Ascending aorta (tissue), 2 donors: ENCODE results near the gene CRYBG3. TPM values are rescaled to one million over a fixed set of nuclear protein-coding genes. Genes with fewer than 3 reads are reported as not detected.
A peak's percentile ranks its signal among the peaks of the same experiment; 100 is the strongest.

ENCODE experiments used
- DNase-seq, 2 donors: peaks; one replicate each; pipeline ENCODE4 v3.0.0-alpha.2; 2019; ENCODE audit warnings: low spot score in 2 of 2
- H3K27ac ChIP-seq, 2 donors: fragments of 200-600 bp; sonication (generic); one replicate each; pipeline ENCODE4 v1.5.1; 2016 to 2017; ENCODE audit warnings: mild to moderate bottlenecking in 1 of 2
- H3K27me3 ChIP-seq: fragments of 200-600 bp; sonication (generic); one replicate; pipeline ENCODE4 v1.5.1; 2017
- H3K36me3 ChIP-seq, 2 donors: fragments of 200-600 bp; sonication (generic); one replicate each; pipeline ENCODE4 v1.5.1; 2016
- H3K4me1 ChIP-seq, 2 donors: fragments of 200-600 bp; sonication (generic); one replicate each; pipeline ENCODE4 v1.5.1; 2016 to 2017; ENCODE audit warnings: mild to moderate bottlenecking in 1 of 2
- H3K4me3 ChIP-seq, 2 donors: fragments of 200-600 bp; sonication (generic); one replicate each; pipeline ENCODE4 v1.5.1; 2016 to 2017; ENCODE audit warnings: mild to moderate bottlenecking in 1 of 2
- H3K9me3 ChIP-seq, 2 donors: fragments of 200-600 bp; sonication (generic); one replicate each; pipeline ENCODE4 v1.5.1; 2016
- intact Hi-C: fragments of 100-400 bp; cut with DNase I; formaldehyde crosslinking; loops from one replicate; pipeline ENCODE4 v1.15.1; 2023
- total RNA-seq: library from RNA; depleted of rRNA; stranded (reverse); fragments of >200 nt; gene quantifications from one replicate; pipeline ENCODE4 v1.1.0, GENCODE V29; 2016
- TF ChIP-seq, protein P1 (sequence below), 3 experiments: fragments of 200-600 bp in 2 of 3; fragments of 450-650 bp in 1 of 3; sonication (generic) in 2 of 3; IDR thresholded peaks; one replicate each; pipeline ENCODE4 v1.5.1; 2016 to 2019; ENCODE audit warnings: antibody characterized with exemption in 3 of 3, mild to moderate bottlenecking in 1 of 3, moderate library complexity in 1 of 3

CRYBG3 gene
- total RNA-seq, 1 donor from 2014 or later, result 13.2 TPM

DNA sequence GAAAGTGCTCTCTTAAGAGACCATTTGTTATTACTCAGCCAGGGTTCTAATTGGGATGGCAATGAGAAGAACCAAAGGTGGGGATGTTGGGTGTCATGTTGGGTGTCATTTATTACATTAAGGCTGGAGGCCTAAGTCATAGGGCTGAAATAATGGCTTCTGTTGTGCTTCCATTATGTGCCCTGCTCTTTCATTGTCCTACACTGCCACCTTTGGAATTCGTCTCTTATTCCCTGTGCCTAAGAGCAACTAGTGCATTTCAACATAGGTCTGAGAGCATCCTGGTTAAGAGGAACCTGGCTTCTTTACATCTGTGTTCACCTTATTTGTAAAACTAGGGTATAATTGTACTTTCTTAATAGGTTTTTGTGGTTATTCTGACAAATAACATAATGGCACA, 118.2 kb downstream of the CRYBG3 start:
- TF ChIP-seq, protein P1, sequence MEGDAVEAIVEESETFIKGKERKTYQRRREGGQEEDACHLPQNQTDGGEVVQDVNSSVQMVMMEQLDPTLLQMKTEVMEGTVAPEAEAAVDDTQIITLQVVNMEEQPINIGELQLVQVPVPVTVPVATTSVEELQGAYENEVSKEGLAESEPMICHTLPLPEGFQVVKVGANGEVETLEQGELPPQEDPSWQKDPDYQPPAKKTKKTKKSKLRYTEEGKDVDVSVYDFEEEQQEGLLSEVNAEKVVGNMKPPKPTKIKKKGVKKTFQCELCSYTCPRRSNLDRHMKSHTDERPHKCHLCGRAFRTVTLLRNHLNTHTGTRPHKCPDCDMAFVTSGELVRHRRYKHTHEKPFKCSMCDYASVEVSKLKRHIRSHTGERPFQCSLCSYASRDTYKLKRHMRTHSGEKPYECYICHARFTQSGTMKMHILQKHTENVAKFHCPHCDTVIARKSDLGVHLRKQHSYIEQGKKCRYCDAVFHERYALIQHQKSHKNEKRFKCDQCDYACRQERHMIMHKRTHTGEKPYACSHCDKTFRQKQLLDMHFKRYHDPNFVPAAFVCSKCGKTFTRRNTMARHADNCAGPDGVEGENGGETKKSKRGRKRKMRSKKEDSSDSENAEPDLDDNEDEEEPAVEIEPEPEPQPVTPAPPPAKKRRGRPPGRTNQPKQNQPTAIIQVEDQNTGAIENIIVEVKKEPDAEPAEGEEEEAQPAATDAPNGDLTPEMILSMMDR (IDR thresholded peaks at IDR 0.05), result no peak
- H3K36me3 ChIP-seq, result peaks cover 4 to 9% of the 10 kb centered on the region in 2 donors

DNA sequence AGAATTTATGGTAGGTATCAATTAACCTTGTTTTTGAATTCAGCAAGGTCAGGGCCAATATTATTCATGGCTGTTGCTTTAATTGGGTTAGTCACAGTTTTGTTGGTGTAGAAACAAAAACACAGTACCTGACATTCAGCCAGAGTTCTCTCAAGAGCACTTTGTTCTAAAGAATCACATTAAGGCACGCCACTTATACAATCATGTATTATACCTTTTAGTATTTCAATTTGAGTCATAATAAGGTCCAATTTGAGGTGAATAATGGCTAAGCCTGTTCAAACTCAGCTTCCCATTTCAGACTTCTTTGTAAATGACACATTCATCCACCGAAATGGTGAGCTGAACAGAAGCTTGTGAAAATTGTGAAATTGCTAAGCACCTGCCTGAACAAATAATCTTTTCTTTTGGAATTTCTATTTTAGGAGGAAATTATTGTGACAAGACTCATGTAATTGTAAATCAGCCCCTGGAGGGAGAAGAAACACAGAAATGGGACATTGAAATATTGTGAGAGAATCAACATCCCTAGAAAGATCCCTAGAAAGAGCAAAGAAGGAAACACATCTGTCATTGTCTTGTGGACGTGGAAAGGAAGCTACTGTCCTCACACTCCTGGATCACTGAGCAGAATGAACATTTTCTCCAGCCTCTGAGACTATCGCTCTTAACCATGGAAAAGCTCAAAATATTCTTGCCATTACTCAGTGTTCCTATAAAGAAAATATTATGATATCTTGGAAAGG, 121.2 kb downstream of the CRYBG3 start:
- intact Hi-C loops, result loop anchor here (10.0 kb wide), 1 partner anchor 148 kb away; no protein-coding TSS in a partner anchor
- Histone ChIP-seq H3K9me3 (no peaks in the 10 kb centered on the region), H3K36me3 (peaks cover 5 to 12% of the 10 kb centered on the region in 2 donors), H3K27me3 (no peaks in the 10 kb centered on the region), H3K4me3 (no peak overlapping the region), H3K4me1 (peaks cover 0 to 2% of the 10 kb centered on the region in 2 donors), H3K27ac (peak overlapping the region; percentile 40 to 44)
- TF ChIP-seq, protein P1 (IDR thresholded peaks at IDR 0.05), result no peak
- no peak for DNase-seq

More for the DNA sequence above, 118.2 kb downstream of the CRYBG3 start:
- DNase-seq, result no peak
- Histone ChIP-seq H3K27ac (no peak overlapping the region), H3K4me3 (no peak overlapping the region), H3K9me3 (no peaks in the 10 kb centered on the region), H3K27me3 (no peaks in the 10 kb centered on the region), H3K4me1 (peaks cover 0 to 2% of the 10 kb centered on the region in 2 donors)
- intact Hi-C loops, result loop anchor here (10.0 kb wide), 1 partner anchor 145 kb away; no protein-coding TSS in a partner anchor

DNA sequence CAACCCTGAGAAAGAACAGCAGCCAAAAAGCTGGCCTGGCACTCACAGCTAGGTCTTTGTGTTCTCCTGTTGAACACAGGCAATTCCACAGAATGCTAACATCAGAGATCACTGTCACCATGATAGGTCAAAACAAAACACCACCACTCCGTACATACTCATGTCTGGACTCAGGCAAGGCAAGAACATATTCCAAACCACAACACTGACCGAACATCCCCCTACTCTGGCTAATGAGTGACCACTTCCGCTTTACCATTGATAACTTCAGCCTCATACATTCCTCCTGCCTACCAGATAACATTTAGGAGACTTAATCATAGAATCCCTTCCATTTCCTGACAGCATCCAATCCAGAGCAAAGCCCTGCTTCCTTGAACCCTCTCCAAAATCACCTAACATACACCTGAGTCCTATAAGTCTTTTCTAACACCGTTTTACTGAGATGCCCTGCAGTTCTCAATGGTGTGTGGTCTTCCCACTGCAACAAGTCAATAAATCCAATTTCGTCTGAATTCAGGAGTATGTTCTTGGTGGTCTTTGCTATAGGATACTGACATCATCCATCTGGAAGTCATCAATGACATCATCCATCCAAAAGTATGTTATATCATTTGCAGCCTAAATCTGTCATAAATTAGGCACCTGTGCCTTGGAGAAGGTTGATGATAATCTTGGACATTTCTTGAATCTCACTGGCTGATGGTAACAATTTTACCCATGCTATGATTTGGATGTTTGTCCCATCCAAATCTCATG, 126.7 kb downstream of the CRYBG3 start:
- no peak for DNase-seq

DNA sequence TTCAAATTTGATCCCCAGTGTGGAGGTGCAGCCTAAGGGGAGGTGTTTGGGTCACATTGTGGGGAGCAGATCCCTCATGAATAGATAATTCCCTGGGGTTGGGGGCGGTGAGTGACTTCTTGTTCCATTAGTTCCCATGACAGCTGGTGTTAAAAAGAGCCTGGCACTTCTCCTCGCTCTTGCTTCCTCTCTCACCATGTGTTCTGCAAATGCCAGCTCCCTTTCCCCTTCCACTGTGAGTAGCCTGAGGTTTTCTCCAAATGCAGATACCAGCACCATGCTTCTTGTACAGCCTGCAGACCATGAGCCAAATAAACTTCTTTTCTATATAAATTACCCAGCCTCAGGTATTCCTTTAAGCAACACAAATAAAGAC, 127.3 kb downstream of the CRYBG3 start:
- Histone ChIP-seq H3K4me3 (no peak overlapping the region), H3K27me3 (no peaks in the 10 kb centered on the region), H3K36me3 (peaks cover 29 to 66% of the 10 kb centered on the region in 2 donors), H3K4me1 (no peaks in the 10 kb centered on the region), H3K27ac (no peak overlapping the region), H3K9me3 (no peaks in the 10 kb centered on the region)
- intact Hi-C loops, result loop anchor here (10.0 kb wide), 1 partner anchor 154 kb away; no protein-coding TSS in a partner anchor
- TF ChIP-seq, protein P1 (IDR thresholded peaks at IDR 0.05), result no peak
- DNase-seq, result no peak

More for the DNA sequence above, 126.7 kb downstream of the CRYBG3 start:
- intact Hi-C loops, result loop anchor here (10.0 kb wide), 1 partner anchor 154 kb away; no protein-coding TSS in a partner anchor
- H3K27me3 ChIP-seq, result no peaks in the 10 kb centered on the region
- no peaks in the 10 kb centered on the region for H3K9me3 ChIP-seq
- TF ChIP-seq, protein P1 (IDR thresholded peaks at IDR 0.05), result no peak
- H3K4me1 ChIP-seq, result no peaks in the 10 kb centered on the region
- H3K36me3 ChIP-seq, result peaks cover 23 to 60% of the 10 kb centered on the region in 2 donors
- H3K27ac ChIP-seq, result no peak overlapping the region
- H3K4me3 ChIP-seq, result no peak overlapping the region

DNA sequence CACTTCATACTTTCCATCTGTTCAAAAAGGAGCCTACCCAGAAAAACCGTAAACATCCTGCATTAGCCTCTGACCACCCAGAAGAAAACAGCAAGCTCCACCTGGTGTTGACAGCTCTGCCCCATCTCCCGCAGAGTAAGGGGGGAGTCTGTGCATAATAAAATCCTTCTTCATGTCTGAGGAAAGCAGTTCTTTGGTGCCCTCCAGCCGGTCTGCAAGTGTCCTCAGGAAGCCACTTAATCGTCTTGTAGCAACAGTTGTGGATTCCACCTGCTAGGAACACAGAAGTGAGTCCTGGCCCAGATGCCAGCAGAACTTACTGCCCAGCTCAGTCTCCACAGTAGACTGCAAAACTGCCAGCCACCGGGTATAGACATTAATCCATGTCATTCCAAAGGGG, 127.9 kb downstream of the CRYBG3 start:
- DNase-seq, result no peak
- no peaks in the 10 kb centered on the region for H3K27me3 ChIP-seq
- H3K4me3 ChIP-seq, result no peak overlapping the region
- H3K36me3 ChIP-seq, result peaks cover 31 to 66% of the 10 kb centered on the region in 2 donors
- intact Hi-C loops, result loop anchor here (10.0 kb wide), 1 partner anchor 155 kb away; no protein-coding TSS in a partner anchor
- H3K4me1 ChIP-seq, result no peaks in the 10 kb centered on the region
- H3K27ac ChIP-seq, result no peak overlapping the region
- TF ChIP-seq, protein P1 (IDR thresholded peaks at IDR 0.05), result no peak
- H3K9me3 ChIP-seq, result no peaks in the 10 kb centered on the region
